Mucosa of rectum (tissue), 2 donors: ENCODE measurements around the gene COX4I2.
"Not testable (repeated sequence)": the region's sequence is repeated elsewhere in the genome, so short reads cannot be mapped to it uniquely, and the experiment has no call there.

Experiments
- H3K27ac ChIP-seq, 2 donors: one replicate each; pipeline ENCODE4 v1.7.0; 2013; ENCODE audit warnings: inconsistent platforms in 2 of 2, low read depth in 2 of 2, low read length in 2 of 2
- H3K27me3 ChIP-seq, 2 donors: one replicate each; pipeline ENCODE4 v1.7.0; 2013; ENCODE audit warnings: low read length in 2 of 2; ENCODE audit not compliant: control insufficient read depth in 2 of 2, insufficient read depth in 2 of 2
- H3K36me3 ChIP-seq, 2 donors: one replicate each; pipeline ENCODE4 v1.7.0; 2013; ENCODE audit warnings: low read length in 2 of 2; ENCODE audit not compliant: control insufficient read depth in 2 of 2, insufficient read depth in 2 of 2
- H3K4me1 ChIP-seq, 2 donors: one replicate each; pipeline ENCODE4 v1.7.0; 2013; ENCODE audit warnings: low read length in 2 of 2, mild to moderate bottlenecking in 1 of 2; ENCODE audit not compliant: control insufficient read depth in 2 of 2, insufficient read depth in 2 of 2
- H3K4me3 ChIP-seq, 2 donors: one replicate each; pipeline ENCODE4 v1.7.0; 2013; ENCODE audit warnings: low read length in 2 of 2
- H3K9ac ChIP-seq, 2 donors: one replicate each; pipeline ENCODE4 v1.7.0; 2013; ENCODE audit warnings: low read length in 2 of 2, low read depth in 1 of 2, mild to moderate bottlenecking in 1 of 2
- H3K9me3 ChIP-seq, 2 donors: one replicate each; pipeline ENCODE4 v1.7.0; 2013; ENCODE audit warnings: low read length in 2 of 2; ENCODE audit not compliant: control insufficient read depth in 2 of 2
- donor health status: healthy.
- donor health status: Normal muscosa, but diverticular disease.

Gene COX4I2

DNA sequence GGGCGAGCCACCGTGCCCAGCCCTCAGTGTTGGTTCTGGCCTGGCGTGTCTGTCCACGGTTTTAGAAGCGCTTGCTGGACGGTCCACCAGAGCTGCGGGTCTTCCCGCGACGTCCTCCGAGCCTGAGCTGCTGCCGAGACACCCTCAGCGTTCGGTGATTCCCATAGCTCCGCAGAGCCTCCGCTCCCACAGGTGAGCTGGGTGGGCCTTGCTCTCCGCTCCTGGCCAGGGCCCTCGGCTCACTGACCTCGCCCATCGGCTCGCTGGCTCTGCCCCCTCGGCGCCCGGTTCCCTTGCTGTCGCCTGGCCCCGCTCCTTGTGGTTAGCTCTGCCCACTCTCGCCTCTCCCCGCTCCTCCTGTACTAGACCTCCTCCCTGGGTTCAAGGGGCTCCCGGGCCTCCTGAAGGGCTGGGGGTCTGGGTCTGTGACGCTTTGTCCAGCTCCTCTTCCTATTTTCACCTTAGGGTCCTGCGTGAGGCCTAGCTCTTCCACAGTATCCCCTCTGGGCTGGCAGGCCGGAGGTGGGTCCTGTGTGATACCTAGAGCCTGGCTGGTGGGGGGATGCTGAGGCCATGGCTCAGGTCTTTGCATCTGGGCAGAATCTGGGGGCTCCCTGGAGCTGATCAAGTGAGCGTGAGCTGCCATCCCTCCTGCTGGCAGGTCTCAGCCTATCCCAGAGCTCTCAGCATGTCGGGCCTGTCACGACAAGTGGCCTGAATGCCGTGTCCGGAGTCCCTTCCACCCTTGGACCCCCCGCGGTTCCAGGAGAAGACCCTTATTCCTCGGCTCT, 5.0 kb upstream of the COX4I2 start:
- H3K27me3 ChIP-seq: peaks cover 0 to 2% of the 10 kb centered on the region in 2 donors
- H3K4me3 ChIP-seq: no peak overlapping the region
- H3K9ac ChIP-seq: no peak overlapping the region
- no peaks in the 10 kb centered on the region for H3K9me3 ChIP-seq
- no peak overlapping the region for H3K27ac ChIP-seq
- no peaks in the 10 kb centered on the region for H3K4me1 ChIP-seq
- no peaks in the 10 kb centered on the region for H3K36me3 ChIP-seq

GRCh38 chr20:31633339-31633914, 4.3 kb upstream of the COX4I2 start:
- Histone ChIP-seq H3K4me1 (no peaks in the 10 kb centered on the region), H3K9ac (no peak overlapping the region), H3K27me3 (peaks cover 0 to 2% of the 10 kb centered on the region in 2 donors), H3K36me3 (no peaks in the 10 kb centered on the region), H3K4me3 (no peak overlapping the region), H3K27ac (no peak overlapping the region), H3K9me3 (no peaks in the 10 kb centered on the region)

DNA sequence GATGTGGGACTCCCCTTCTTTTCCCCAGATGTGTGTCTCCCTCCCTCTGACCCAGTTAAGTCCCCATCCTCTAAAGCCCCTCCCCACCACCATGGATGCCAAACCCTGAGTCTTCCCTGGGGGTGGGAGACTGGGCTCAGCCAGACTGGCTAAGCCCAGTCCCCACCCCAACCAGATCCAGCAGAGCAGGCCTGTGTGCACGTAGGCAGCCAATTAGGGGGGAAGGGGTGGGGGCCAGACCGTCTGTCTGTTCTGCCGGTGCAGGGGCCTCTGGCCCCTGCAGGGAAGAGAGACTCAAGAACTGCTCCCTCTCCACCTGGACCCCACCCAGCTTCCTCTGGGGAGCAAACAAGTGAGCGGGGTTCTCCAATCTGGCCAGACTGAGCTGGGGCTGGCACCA, 605 bp downstream of the COX4I2 start:
- Histone ChIP-seq H3K9me3 (no peaks in the 10 kb centered on the region), H3K36me3 (no peaks in the 10 kb centered on the region), H3K4me3 (no peak overlapping the region), H3K27me3 (peaks cover 0 to 2% of the 10 kb centered on the region in 2 donors), H3K27ac (no peak overlapping the region), H3K4me1 (no peaks in the 10 kb centered on the region), H3K9ac (no peak overlapping the region)

- H3K36me3 ChIP-seq: no peaks in the 10 kb centered on the region
- H3K9me3 ChIP-seq: no peaks in the 10 kb centered on the region
- H3K4me3 ChIP-seq: no peak overlapping the region
- no peak overlapping the region for H3K27ac ChIP-seq
- H3K9ac ChIP-seq: no peak overlapping the region
- no peaks in the 10 kb centered on the region for H3K4me1 ChIP-seq
- H3K27me3 ChIP-seq: peaks cover 0 to 2% of the 10 kb centered on the region in 2 donors
Observed at GRCh38 chr20:31638816-31639215, 1.1 kb downstream of the COX4I2 start.

DNA sequence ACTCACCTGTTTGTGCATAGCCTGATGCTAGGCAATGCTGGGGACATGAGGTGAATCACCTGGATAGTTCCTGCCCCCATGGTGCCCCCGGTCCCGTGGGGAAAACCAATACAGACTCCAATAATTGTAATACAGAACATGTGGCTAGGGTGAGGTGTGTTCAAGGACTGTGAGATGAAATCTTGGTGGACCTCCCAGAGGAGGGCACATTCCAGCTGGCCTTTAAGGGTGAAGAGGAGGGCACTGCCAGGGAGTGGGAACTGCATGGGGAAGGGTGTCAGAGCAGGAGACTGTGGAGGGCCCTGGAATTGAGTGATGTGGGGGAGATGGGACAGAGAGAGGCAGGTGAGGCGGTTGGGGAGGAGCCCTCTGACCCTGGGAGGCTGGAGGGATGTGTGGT, 2.5 kb downstream of the COX4I2 start:
- Histone ChIP-seq H3K36me3 (no peaks in the 10 kb centered on the region), H3K4me3 (no peak overlapping the region), H3K27me3 (peaks cover 0 to 2% of the 10 kb centered on the region in 2 donors), H3K27ac (no peak overlapping the region), H3K4me1 (no peaks in the 10 kb centered on the region), H3K9me3 (no peaks in the 10 kb centered on the region), H3K9ac (no peak overlapping the region)

- H3K27me3 ChIP-seq: peaks cover 0 to 2% of the 10 kb centered on the region in 2 donors
- no peaks in the 10 kb centered on the region for H3K4me1 ChIP-seq
- no peak overlapping the region for H3K4me3 ChIP-seq
- no peaks in the 10 kb centered on the region for H3K9me3 ChIP-seq
- H3K27ac ChIP-seq: no peak overlapping the region
- H3K9ac ChIP-seq: no peak overlapping the region
- H3K36me3 ChIP-seq: no peaks in the 10 kb centered on the region
Observed at GRCh38 chr20:31641391-31641790, 3.7 kb downstream of the COX4I2 start.

DNA sequence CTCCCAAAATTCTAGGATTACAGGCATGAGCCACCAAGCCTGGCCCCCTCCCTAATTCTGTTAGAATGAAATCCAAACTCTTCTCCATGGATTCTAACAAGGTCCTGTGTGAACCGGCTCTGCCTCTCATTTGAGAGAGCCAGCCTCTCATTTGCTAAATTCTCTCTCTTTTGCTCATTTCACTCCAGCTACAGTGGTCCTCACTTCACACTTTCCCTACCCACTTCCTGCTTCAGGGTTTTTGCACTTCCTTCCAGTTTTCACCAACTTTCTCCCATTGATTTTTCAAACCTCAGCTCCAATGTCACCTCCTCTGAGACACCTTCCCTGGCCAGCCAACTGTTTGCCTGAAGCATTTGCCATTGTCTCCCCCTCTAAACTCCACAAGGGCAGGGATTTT, 5.1 kb downstream of the COX4I2 start:
- H3K9me3 ChIP-seq: no peaks in the 10 kb centered on the region
- no peaks in the 10 kb centered on the region for H3K36me3 ChIP-seq
- no peak overlapping the region for H3K9ac ChIP-seq
- H3K27ac ChIP-seq: no peak overlapping the region
- no peaks in the 10 kb centered on the region for H3K4me1 ChIP-seq
- H3K27me3 ChIP-seq: no peaks in the 10 kb centered on the region
- H3K4me3 ChIP-seq: no peak overlapping the region

DNA sequence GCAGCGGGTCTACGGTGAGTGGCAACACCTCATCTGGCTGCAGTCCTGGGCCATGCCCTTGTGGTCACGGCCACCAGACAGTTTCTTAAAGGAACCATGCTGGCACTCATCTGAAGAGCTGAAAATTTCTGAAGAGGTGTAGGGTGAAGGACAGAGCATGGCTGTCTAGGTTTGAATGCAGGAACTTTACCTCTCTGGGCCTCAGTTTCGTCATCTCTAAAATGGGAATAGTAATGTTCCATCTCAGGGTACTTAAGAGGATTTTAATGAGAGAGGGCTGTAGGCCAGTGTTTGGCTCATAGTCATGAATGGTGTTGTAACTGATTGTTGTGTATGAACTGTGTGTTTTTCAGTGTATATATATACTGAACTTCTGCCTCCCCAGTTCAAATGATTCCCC, 5.8 kb downstream of the COX4I2 start:
- no peak overlapping the region for H3K27ac ChIP-seq
- H3K9me3 ChIP-seq: no peaks in the 10 kb centered on the region
- no peaks in the 10 kb centered on the region for H3K36me3 ChIP-seq
- H3K9ac ChIP-seq: no peak overlapping the region
- no peaks in the 10 kb centered on the region for H3K4me1 ChIP-seq
- H3K27me3 ChIP-seq: no peaks in the 10 kb centered on the region
- H3K4me3 ChIP-seq: no peak overlapping the region

DNA sequence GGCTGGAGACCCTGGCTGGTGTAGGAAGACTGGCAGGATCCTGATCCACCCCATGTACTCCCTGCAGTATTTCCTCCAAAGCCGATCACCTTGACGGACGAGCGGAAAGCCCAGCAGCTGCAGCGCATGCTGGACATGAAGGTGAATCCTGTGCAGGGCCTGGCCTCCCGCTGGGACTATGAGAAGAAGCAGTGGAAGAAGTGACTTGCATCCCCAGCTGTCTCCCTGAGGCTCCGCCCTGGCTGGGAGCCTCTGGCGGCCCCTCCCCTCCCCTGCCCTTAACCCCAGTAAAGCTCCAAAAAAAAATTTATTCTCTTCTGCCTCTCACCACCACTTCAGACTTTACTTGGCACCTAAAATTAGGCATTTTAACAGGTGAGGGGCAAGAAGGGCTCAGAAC, 7.0 kb downstream of the COX4I2 start:
- no peaks in the 10 kb centered on the region for H3K36me3 ChIP-seq
- no peaks in the 10 kb centered on the region for H3K9me3 ChIP-seq
- no peaks in the 10 kb centered on the region for H3K27me3 ChIP-seq
- H3K9ac ChIP-seq: no peak overlapping the region
- H3K4me1 ChIP-seq: no peaks in the 10 kb centered on the region
- no peak overlapping the region for H3K4me3 ChIP-seq
- no peak overlapping the region for H3K27ac ChIP-seq

- not testable (repeated sequence) for H3K9me3 ChIP-seq, H3K36me3 ChIP-seq, H3K9ac ChIP-seq, H3K27ac ChIP-seq, H3K4me1 ChIP-seq, H3K27me3 ChIP-seq, H3K4me3 ChIP-seq
Observed at GRCh38 chr20:31648104-31648503, 10.4 kb downstream of the COX4I2 start.
